HG02884 (cell line): ENCODE results near the gene SPEF2.
"Not testable (repeated sequence)": the region's sequence is repeated elsewhere in the genome, so short reads cannot be mapped to it uniquely, and the experiment has no call there.

Source experiments
- ATAC-seq: cut with Tn5 transposase; IDR thresholded peaks from one replicate; pipeline ENCODE4 v1.9.1; 2021; ENCODE audit warnings: mild to moderate bottlenecking, moderate library complexity; ENCODE audit not compliant: unreplicated experiment

The SPEF2 gene

GRCh38 chr5:35657877-35658276, 40.2 kb downstream of the SPEF2 start:
- ATAC-seq, result no peak

- ATAC-seq, result no peak
Observed at GRCh38 chr5:35659556-35659955, 41.9 kb downstream of the SPEF2 start.

DNA sequence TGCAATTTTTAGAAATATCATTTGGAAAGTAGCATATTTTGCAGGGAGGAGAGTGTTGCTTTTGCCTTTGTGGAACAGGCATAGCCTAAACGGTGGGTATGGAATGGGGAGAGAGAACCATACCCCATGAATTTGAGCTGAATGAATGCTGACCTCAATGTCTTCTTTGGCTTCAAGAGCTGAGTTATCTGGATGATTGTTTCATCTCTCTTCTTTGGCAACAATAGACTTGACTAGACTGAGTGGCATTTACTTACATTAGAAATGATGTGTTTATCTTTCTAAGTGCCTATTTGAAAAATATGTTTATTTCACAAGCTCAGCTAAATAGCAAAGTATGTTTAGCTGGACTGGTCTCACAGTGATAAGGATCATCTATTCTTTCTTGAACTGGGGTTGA, 42.8 kb downstream of the SPEF2 start:
- ATAC-seq, result no peak

- no peak for ATAC-seq
Observed at GRCh38 chr5:35664584-35664983, 46.9 kb downstream of the SPEF2 start.

- no peak for ATAC-seq
Observed at GRCh38 chr5:35665096-35665495, 47.4 kb downstream of the SPEF2 start.

DNA sequence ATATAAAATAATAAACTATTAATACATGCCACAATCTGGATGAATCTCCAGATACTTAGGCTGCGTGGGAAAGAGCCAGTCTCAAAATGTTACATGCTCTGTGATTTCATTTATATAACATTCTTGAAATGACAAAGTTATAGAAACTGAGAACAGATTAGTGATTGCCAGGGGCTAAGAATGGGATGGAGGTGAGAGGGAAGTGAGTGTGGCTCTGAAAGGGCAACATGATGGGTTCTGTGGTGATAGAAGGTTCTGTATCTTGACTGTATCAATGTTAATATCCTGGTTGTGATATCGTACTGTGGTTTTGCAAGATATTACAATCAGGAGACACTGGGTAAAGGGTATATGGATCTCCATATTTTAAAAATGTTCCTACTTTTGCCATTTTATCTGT, 50.7 kb downstream of the SPEF2 start:
- ATAC-seq, result no peak

GRCh38 chr5:35668794-35669193, 51.1 kb downstream of the SPEF2 start:
- ATAC-seq, result no peak

- no peak for ATAC-seq
Observed at GRCh38 chr5:35671541-35672295, 54.1 kb downstream of the SPEF2 start.

GRCh38 chr5:35672296-35672655, 54.6 kb downstream of the SPEF2 start:
- not testable (repeated sequence) for ATAC-seq

- no peak for ATAC-seq
Observed at GRCh38 chr5:35672995-35673394, 55.3 kb downstream of the SPEF2 start.

- no peak for ATAC-seq
Observed at GRCh38 chr5:35674049-35674448, 56.4 kb downstream of the SPEF2 start.

GRCh38 chr5:35675392-35675791, 57.7 kb downstream of the SPEF2 start:
- ATAC-seq, result no peak

GRCh38 chr5:35677878-35678277, 60.2 kb downstream of the SPEF2 start:
- no peak for ATAC-seq

DNA sequence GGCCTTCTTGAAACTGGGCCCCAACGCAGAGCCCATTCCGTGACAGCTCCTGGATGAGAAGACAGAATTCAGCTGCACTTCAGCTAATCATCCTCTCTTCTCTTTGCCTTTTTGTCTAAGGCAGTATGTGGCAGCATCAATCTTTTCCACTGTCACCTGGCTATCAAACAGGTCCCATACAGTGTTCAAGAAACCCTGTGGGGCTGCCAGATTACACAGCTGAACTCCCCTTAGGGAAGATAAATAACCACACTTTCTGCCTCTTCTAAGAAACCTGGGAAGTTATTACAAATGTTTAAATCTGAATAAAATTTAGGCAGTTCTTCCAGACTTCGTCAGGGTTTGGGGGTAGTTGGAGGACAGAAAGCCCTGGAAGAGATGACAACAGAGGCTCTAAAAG, 61.0 kb downstream of the SPEF2 start:
- ATAC-seq, result no peak

- ATAC-seq, result no peak
Observed at GRCh38 chr5:35679357-35679756, 61.7 kb downstream of the SPEF2 start.

- ATAC-seq, result no peak
Observed at GRCh38 chr5:35681911-35682310, 64.2 kb downstream of the SPEF2 start.

DNA sequence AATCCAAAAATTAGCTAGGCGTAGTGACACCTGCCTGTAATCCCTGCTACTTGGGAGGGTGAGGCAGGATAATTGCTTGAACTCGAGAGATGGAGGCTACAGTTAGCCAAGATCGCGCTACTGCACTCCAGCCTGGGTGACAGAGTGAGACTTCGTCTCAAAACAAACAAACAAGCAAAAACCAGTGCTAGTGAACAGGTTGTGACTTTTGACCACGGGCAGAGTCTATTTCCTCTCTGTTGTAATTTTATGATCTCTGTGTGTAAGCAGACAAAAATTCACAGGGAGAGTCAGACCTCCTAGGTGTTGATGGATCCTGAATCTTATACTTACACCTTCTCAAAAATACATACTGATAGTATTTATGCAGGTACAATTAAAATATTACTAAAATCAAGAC, 65.8 kb downstream of the SPEF2 start:
- ATAC-seq, result no peak

- ATAC-seq, result no peak
Observed at GRCh38 chr5:35685161-35685560, 67.5 kb downstream of the SPEF2 start.

DNA sequence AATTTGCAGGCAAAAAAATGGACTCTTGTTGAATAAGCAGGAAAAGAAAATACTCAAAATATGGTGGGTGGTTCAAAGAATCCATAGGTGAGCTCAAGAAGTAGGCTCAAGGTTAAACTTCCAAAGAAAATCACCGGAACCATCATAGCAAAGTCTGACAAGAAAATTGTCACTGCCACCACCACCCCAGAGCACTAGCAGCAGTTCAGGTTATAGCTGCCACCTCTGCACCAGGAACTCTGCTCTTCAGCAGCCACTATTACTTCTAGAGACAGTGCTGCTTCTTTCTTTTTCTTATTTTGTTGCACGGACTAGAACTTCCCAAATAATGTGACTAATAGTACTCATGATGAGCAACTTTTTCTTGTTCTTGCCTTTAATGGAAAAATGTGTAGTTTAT, 70.3 kb downstream of the SPEF2 start:
- no peak for ATAC-seq

GRCh38 chr5:35694481-35694880, 76.8 kb downstream of the SPEF2 start:
- ATAC-seq, result no peak

- no peak for ATAC-seq
Observed at GRCh38 chr5:35698047-35698808, 80.6 kb downstream of the SPEF2 start.

- no peak for ATAC-seq
Observed at GRCh38 chr5:35707659-35708058, 90.0 kb downstream of the SPEF2 start.
